Activated T-cell treated with anti-CD3 and anti-CD28 coated beads for 4 hours (primary cell): Measurements from ENCODE around the gene CLDN18.
A peak's percentile ranks its signal among the peaks of the same experiment; 100 is the strongest.

Experiments used
- DNase-seq: peaks from one replicate; pipeline ENCODE4 v3.0.0-alpha.2; 2020

CLDN18 gene

GRCh38 chr3:138066383-138066782 lies 56.4 kb downstream of the CLDN18 start:
- no peak for DNase-seq

- no peak for DNase-seq
Measured at GRCh38 chr3:138066972-138067371, 57.0 kb downstream of the CLDN18 start.

GRCh38 chr3:138068046-138068445 lies 58.1 kb downstream of the CLDN18 start:
- no peak for DNase-seq

- DNase-seq: peak; percentile 65
Measured at GRCh38 chr3:138068579-138069174, 58.7 kb downstream of the CLDN18 start.

GRCh38 chr3:138070006-138070405 lies 60.0 kb downstream of the CLDN18 start:
- no peak for DNase-seq

GRCh38 chr3:138072796-138073195 lies 62.8 kb downstream of the CLDN18 start:
- DNase-seq: no peak

GRCh38 chr3:138078096-138078495 lies 68.1 kb downstream of the CLDN18 start:
- DNase-seq: no peak

- no peak for DNase-seq
Measured at GRCh38 chr3:138078901-138079344, 69.0 kb downstream of the CLDN18 start.

- DNase-seq: no peak
Measured at GRCh38 chr3:138079901-138080300, 69.9 kb downstream of the CLDN18 start.

- no peak for DNase-seq
Measured at GRCh38 chr3:138081371-138082084, 71.6 kb downstream of the CLDN18 start.

- DNase-seq: no peak
Measured at GRCh38 chr3:138082085-138082991, 72.4 kb downstream of the CLDN18 start.

GRCh38 chr3:138082992-138083386 lies 73.0 kb downstream of the CLDN18 start:
- no peak for DNase-seq
